Measurements from ENCODE around the gene KSR2. TPM values are rescaled to one million over a fixed set of nuclear protein-coding genes. Genes with fewer than 3 reads are reported as not detected.

KSR2 gene
- total RNA-seq, 1 experiment from 2014 or later: 0.15 TPM

DNA sequence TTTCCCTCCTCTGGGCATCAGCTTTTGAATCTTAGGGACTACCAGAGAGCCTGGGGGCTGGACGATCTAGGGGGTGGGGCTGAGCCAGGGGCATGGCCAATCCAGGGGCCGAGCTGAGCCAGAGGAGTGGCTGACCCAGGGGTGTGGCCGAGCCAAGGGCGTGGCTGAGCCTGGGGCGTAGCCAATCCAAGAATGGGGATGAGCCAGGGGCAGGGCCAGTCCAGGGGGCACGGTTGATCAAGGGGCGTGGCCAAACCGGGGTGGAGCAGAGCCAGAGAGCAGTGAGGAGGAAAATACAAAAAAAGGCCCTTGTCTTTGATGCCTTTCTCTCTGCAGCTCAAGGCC, 388.1 kb downstream of the KSR2 start:
- DNase-seq (ENCODE audit: low read depth, low spot score) (no peak), ATAC-seq (peak; percentile 75)

DNA sequence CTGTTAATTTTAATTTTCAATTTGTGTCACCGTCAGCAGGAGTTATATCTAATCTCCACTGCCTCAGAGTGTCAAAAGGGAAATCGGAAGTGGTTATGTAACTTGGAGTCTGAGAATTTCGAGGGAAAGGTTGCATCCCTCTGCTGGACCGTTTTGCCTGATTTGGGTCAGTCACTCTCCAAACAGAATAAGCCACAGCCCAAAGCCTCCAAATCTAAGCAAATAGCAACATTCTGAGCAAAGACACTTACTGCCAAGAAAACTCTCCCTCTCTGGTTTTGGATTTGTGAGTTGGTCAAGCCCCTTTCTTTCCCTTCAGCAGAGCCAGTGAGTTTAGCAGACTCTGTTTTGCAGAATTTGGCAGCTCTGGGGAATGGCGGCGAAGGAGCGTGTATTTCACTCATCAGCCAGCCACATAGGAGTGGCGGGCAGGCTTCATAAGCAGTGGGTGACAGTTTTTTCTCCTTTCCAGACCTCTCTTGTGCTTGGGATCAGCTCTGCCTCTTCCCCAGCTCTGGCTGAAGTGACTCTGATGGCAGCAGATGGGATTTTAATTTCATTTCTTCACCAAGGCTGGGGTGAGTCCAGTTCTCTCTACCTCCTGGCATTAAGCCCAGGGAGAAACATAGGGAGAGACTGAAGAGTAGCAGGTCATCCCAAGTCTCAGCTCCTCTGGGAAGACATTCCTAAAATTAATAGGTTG, 388.6 kb downstream of the KSR2 start:
- H3K4me3 ChIP-seq (ENCODE audit: low read depth in 2 of 2, low read length in 2 of 2): no peak overlapping the region
- no peaks in the 10 kb centered on the region for H3K36me3 ChIP-seq (ENCODE audit: control insufficient read depth, insufficient read depth, low read length)
- H3K4me1 ChIP-seq (ENCODE audit: control insufficient read depth, insufficient read depth, low read length): no peaks in the 10 kb centered on the region
- in situ Hi-C loops (cut with HindIII; ENCODE audit: low pct_unique_long_range_greater_than_20kb, low sequenced_read_pairs): no loop called here
- no peak overlapping the region for H3K27ac ChIP-seq (ENCODE audit: low read length)
- POLR2A ChIA-PET: no interaction called here
- BruUV-seq (replicated peaks): no TSS peak
- ATAC-seq: no peak
- intact Hi-C loops (cut with micrococcal nuclease; ENCODE audit: unreplicated experiment): loop anchor here (10.0 kb wide), 1 partner anchor 345 kb away; no protein-coding TSS in a partner anchor
- CTCF ChIA-PET: no interaction called here
- TF ChIP-seq, protein P1, sequence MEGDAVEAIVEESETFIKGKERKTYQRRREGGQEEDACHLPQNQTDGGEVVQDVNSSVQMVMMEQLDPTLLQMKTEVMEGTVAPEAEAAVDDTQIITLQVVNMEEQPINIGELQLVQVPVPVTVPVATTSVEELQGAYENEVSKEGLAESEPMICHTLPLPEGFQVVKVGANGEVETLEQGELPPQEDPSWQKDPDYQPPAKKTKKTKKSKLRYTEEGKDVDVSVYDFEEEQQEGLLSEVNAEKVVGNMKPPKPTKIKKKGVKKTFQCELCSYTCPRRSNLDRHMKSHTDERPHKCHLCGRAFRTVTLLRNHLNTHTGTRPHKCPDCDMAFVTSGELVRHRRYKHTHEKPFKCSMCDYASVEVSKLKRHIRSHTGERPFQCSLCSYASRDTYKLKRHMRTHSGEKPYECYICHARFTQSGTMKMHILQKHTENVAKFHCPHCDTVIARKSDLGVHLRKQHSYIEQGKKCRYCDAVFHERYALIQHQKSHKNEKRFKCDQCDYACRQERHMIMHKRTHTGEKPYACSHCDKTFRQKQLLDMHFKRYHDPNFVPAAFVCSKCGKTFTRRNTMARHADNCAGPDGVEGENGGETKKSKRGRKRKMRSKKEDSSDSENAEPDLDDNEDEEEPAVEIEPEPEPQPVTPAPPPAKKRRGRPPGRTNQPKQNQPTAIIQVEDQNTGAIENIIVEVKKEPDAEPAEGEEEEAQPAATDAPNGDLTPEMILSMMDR (IDR thresholded peaks at IDR 0.05): no peak
- TF ChIP-seq SIN3A (IDR thresholded peaks at IDR 0.05; ENCODE audit: borderline replicate concordance, insufficient read depth, low read depth, low read length) (no peak), POLR2AphosphoS5 (IDR thresholded peaks at IDR 0.05; ENCODE audit: low read depth, low read length) (no peak), TCF7L2 (IDR thresholded peaks at IDR 0.05; ENCODE audit: low read depth, low read length) (no peak)
- TF ChIP-seq, protein P2, sequence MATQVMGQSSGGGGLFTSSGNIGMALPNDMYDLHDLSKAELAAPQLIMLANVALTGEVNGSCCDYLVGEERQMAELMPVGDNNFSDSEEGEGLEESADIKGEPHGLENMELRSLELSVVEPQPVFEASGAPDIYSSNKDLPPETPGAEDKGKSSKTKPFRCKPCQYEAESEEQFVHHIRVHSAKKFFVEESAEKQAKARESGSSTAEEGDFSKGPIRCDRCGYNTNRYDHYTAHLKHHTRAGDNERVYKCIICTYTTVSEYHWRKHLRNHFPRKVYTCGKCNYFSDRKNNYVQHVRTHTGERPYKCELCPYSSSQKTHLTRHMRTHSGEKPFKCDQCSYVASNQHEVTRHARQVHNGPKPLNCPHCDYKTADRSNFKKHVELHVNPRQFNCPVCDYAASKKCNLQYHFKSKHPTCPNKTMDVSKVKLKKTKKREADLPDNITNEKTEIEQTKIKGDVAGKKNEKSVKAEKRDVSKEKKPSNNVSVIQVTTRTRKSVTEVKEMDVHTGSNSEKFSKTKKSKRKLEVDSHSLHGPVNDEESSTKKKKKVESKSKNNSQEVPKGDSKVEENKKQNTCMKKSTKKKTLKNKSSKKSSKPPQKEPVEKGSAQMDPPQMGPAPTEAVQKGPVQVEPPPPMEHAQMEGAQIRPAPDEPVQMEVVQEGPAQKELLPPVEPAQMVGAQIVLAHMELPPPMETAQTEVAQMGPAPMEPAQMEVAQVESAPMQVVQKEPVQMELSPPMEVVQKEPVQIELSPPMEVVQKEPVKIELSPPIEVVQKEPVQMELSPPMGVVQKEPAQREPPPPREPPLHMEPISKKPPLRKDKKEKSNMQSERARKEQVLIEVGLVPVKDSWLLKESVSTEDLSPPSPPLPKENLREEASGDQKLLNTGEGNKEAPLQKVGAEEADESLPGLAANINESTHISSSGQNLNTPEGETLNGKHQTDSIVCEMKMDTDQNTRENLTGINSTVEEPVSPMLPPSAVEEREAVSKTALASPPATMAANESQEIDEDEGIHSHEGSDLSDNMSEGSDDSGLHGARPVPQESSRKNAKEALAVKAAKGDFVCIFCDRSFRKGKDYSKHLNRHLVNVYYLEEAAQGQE (IDR thresholded peaks at IDR 0.05; ENCODE audit: insufficient read depth in 1 of 2, low read depth in 2 of 2, low read length in 1 of 2): no peak
- no peaks in the 10 kb centered on the region for H3K9me3 ChIP-seq (ENCODE audit: control insufficient read depth, insufficient read depth, low read depth, low read length)
- peaks cover 2% of the 10 kb centered on the region for H3K27me3 ChIP-seq (ENCODE audit: control insufficient read depth, insufficient read depth, low read length)
- no peak for DNase-seq (ENCODE audit: low read depth, low spot score)

More for the DNA sequence above, 388.1 kb downstream of the KSR2 start:
- Histone ChIP-seq H3K4me1 (ENCODE audit: control insufficient read depth, insufficient read depth, low read length) (no peaks in the 10 kb centered on the region; the same call in 1 of the 2 replicates), H3K27ac (ENCODE audit: low read length) (no peak overlapping the region), H3K36me3 (ENCODE audit: control insufficient read depth, insufficient read depth, low read length) (no peaks in the 10 kb centered on the region), H3K27me3 (ENCODE audit: control insufficient read depth, insufficient read depth, low read length) (peaks cover 4% of the 10 kb centered on the region), H3K4me3 (ENCODE audit: low read depth in 2 of 2, low read length in 2 of 2) (no peak overlapping the region), H3K9me3 (ENCODE audit: control insufficient read depth, insufficient read depth, low read depth, low read length) (no peaks in the 10 kb centered on the region)
- in situ Hi-C loops (cut with HindIII; ENCODE audit: low pct_unique_long_range_greater_than_20kb, low sequenced_read_pairs): no loop called here
- CTCF ChIA-PET: no interaction called here
- BruUV-seq (replicated peaks): no TSS peak
- POLR2A ChIA-PET: no interaction called here
- TF ChIP-seq, protein P2 (IDR thresholded peaks at IDR 0.05; ENCODE audit: insufficient read depth in 1 of 2, low read depth in 2 of 2, low read length in 1 of 2): no peak
- TF ChIP-seq SIN3A (IDR thresholded peaks at IDR 0.05; ENCODE audit: borderline replicate concordance, insufficient read depth, low read depth, low read length): no peak
- TF ChIP-seq, protein P1 (IDR thresholded peaks at IDR 0.05): no peak
- no peak for TF ChIP-seq TCF7L2 (IDR thresholded peaks at IDR 0.05; ENCODE audit: low read depth, low read length)
- TF ChIP-seq POLR2AphosphoS5 (IDR thresholded peaks at IDR 0.05; ENCODE audit: low read depth, low read length): no peak
- intact Hi-C loops (cut with micrococcal nuclease; ENCODE audit: unreplicated experiment): loop anchor here (10.0 kb wide), 1 partner anchor 346 kb away; no protein-coding TSS in a partner anchor
